CD4-positive, alpha-beta memory T cell (primary cell): ENCODE measurements around the gene LRRN4. TPM values are rescaled to one million over a fixed set of nuclear protein-coding genes. Genes with fewer than 3 reads are reported as not detected.

Experiments
- polyA plus RNA-seq, 2 donors: library from polyadenylated mRNA; unstranded; fragments of 300-500 nt; fragmentation: Illumina TruSeq; gene quantifications; one replicate each; pipeline ENCODE4 v1.2.3, GENCODE V29; 2021
- total RNA-seq, 2 experiments: library from RNA; stranded (reverse); gene quantifications; one replicate each; pipeline ENCODE4 v1.2.3, GENCODE V29; 2021

The LRRN4 gene
- total and polyA plus RNA-seq, 4 experiments from 2014 or later = not detected

Other genes with a start within 250 kb of the LRRN4 start
- gene CHGB, start 142.6 kb downstream of the LRRN4 start, total RNA-seq = 1 to 10 TPM in 1 of 2 experiments, under 1 TPM in 1; 0.79 to 1.2 TPM
- gene CHGB, start 142.6 kb downstream of the LRRN4 start, polyA plus RNA-seq = under 1 TPM in 1 of 2 donors, not detected in 1; 0.14 TPM
- gene TRMT6, start 103.5 kb downstream of the LRRN4 start, total RNA-seq = 10 to 100 TPM; 17.9 to 18.3 TPM
- gene TRMT6, start 103.5 kb downstream of the LRRN4 start, polyA plus RNA-seq = 10 to 100 TPM; 13.4 to 21.0 TPM
- gene MCM8, start 103.4 kb downstream of the LRRN4 start, total RNA-seq = 10 to 100 TPM; 10.2 to 11.1 TPM
- under 1 TPM in 1 of 2 donors, not detected in 1; 0.78 TPM for gene MCM8, start 103.4 kb downstream of the LRRN4 start, polyA plus RNA-seq
- gene CRLS1, start 47.9 kb downstream of the LRRN4 start, total RNA-seq = 10 to 100 TPM; 22.5 to 22.6 TPM
- gene CRLS1, start 47.9 kb downstream of the LRRN4 start, polyA plus RNA-seq = 10 to 100 TPM; 43.1 to 45.0 TPM
- not detected for gene FERMT1, start 69.0 kb upstream of the LRRN4 start, total RNA-seq
- gene FERMT1, start 69.0 kb upstream of the LRRN4 start, polyA plus RNA-seq = not detected